Transverse colon (tissue), 4 donors: ENCODE results near the gene ZSCAN5B. TPM values are rescaled to one million over a fixed set of nuclear protein-coding genes. Genes with fewer than 3 reads are reported as not detected.

Experiments used
- DNase-seq: peaks from one replicate; pipeline ENCODE4 v3.0.0-alpha.2; 2019
- H3K27ac ChIP-seq, 4 donors: fragments of 200-600 bp; sonication (generic); 2 replicates each; pipeline ENCODE4 v1.5.1; 2016 to 2018; ENCODE audit warnings: inconsistent platforms in 4 of 4
- H3K27me3 ChIP-seq: fragments of 200-600 bp; sonication (generic); 2 replicates; pipeline ENCODE4 v1.5.1; 2017; ENCODE audit warnings: inconsistent platforms
- H3K36me3 ChIP-seq, 4 donors: fragments of 200-600 bp; sonication (generic); 2 replicates each; pipeline ENCODE4 v1.5.1; 2017 to 2019; ENCODE audit warnings: inconsistent platforms in 4 of 4
- H3K4me1 ChIP-seq, 4 donors: fragments of 200-600 bp; sonication (generic); 2 replicates each; pipeline ENCODE4 v1.5.1; 2017 to 2020; ENCODE audit warnings: inconsistent platforms in 4 of 4
- H3K4me3 ChIP-seq, 4 donors: fragments of 200-600 bp; sonication (generic); 1 replicate in 1 of 4; 2 replicates in 3 of 4; pipeline versions ENCODE4 v1.5.1 to v1.6.1; 2017 to 2019; ENCODE audit warnings: inconsistent platforms in 4 of 4
- H3K9me3 ChIP-seq, 2 donors: fragments of 200-600 bp; sonication (generic); 2 replicates each; pipeline ENCODE4 v1.5.1; 2017 to 2019; ENCODE audit warnings: inconsistent platforms in 2 of 2
- CTCF ChIP-seq, 5 experiments: fragments of 200-600 bp in 3 of 5; fragments of 450-650 bp in 2 of 5; sonication (generic) in 3 of 5; IDR thresholded peaks; 1 replicate in 2 of 5; 2 replicates in 3 of 5; pipeline ENCODE4 v1.5.1; 2016 to 2017; ENCODE audit warnings: antibody characterized with exemption in 5 of 5, inconsistent platforms in 3 of 5, mild to moderate bottlenecking in 2 of 5, moderate library complexity in 1 of 5
- EP300 ChIP-seq: sonication (generic); formaldehyde crosslinking; IDR thresholded peaks from one replicate; pipeline ENCODE4 v1.6.1; 2017; ENCODE audit warnings: antibody characterized with exemption, low read depth
- POLR2A ChIP-seq: fragments of 450-650 bp; IDR thresholded peaks from one replicate; pipeline ENCODE4 v1.6.1; 2016; ENCODE audit warnings: antibody characterized with exemption, mild to moderate bottlenecking, moderate library complexity
- POLR2AphosphoS5 ChIP-seq, 3 donors: sonication (generic); formaldehyde crosslinking; IDR thresholded peaks; one replicate each; pipeline ENCODE4 v1.6.1; 2016; ENCODE audit warnings: antibody characterized with exemption in 3 of 3
- WGBS, 2 donors: methylation state at CpG; one replicate each; pipeline ENCODE4 v1.1.5; 2018; ENCODE audit warnings: low coverage in 1 of 2; 5-methylcytosine and 5-hydroxymethylcytosine counted together
- in situ Hi-C, 4 donors: fragments of 200-750 bp; cut with MboI; loops; one replicate each; pipeline versions ENCODE4 v1.15.0 to v1.15.1; 2017; ENCODE audit warnings: low sequenced_read_pairs in 3 of 4, low pct_ligation_motif_present in 1 of 4, low pct_unique_long_range_greater_than_20kb in 1 of 4
- intact Hi-C: fragments of 100-400 bp; cut with DNase I; formaldehyde crosslinking; loops from one replicate; pipeline ENCODE4 v1.15.1; 2023; ENCODE audit warnings: low total_unique reads
- total RNA-seq, 4 donors: library from RNA; depleted of rRNA; stranded (reverse); fragments of >200 nt; gene quantifications; one replicate each; pipeline ENCODE4 v1.1.0, GENCODE V29; 2016

ZSCAN5B gene
- total RNA-seq, 4 donors from 2014 or later: not detected

- 97% methylated on average over 15 of the region's 15 CpGs; no CpG with 5 or more reads in 1 of the 2 donors for WGBS, 2 donors
- in situ Hi-C loops: no loop called here
- H3K9me3 ChIP-seq: no peaks in the 10 kb centered on the region
- H3K4me3 ChIP-seq: no peak overlapping the region
- no peak for DNase-seq
- H3K27me3 ChIP-seq: no peaks in the 10 kb centered on the region
- H3K27ac ChIP-seq: no peak overlapping the region
- peaks cover 0 to 7% (median 0%) of the 10 kb centered on the region in 4 donors for H3K36me3 ChIP-seq
- TF ChIP-seq POLR2A (no peak), CTCF (IDR thresholded peaks at IDR 0.05) (no peak), EP300 (no peak), POLR2AphosphoS5 (IDR thresholded peaks at IDR 0.05) (no peak)
- H3K4me1 ChIP-seq: peaks cover 0 to 9% (median 4%) of the 10 kb centered on the region in 4 donors
- intact Hi-C loops: no loop called here
These were observed 49.5 kb downstream of the ZSCAN5B start for GRCh38 chr19:56148096-56148495.

DNA sequence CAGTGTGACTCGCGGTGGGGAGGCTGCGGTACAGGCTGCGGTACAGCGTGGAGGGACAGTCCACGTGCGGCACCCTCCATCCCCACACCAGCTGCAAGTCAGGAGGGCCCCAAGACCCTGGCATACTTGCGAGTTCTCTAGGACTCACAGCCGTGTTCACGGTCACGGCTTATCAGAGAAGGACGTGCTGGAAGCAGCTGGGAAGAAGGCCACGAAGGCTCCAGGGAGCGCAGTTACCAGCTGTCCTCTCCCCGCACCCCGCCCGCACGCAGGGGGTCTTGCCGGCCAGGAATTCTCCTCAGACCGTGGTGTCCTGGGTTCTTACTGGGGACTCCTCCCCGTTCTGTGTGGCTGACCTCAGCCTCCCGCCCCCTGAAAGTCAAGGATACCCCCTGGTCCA, 50.3 kb downstream of the ZSCAN5B start:
- no peak overlapping the region for H3K4me3 ChIP-seq
- WGBS, 2 donors: 96% methylated on average over 21 of the region's 22 CpGs; no CpG with 5 or more reads in 1 of the 2 donors
- in situ Hi-C loops: no loop called here
- H3K36me3 ChIP-seq: peaks cover 0 to 7% (median 0%) of the 10 kb centered on the region in 4 donors
- peaks cover 0 to 12% (median 12%) of the 10 kb centered on the region in 4 donors for H3K4me1 ChIP-seq
- H3K9me3 ChIP-seq: no peaks in the 10 kb centered on the region
- TF ChIP-seq CTCF (IDR thresholded peaks at IDR 0.05): no peak
- no peak for TF ChIP-seq POLR2AphosphoS5 (IDR thresholded peaks at IDR 0.05)
- no peak for TF ChIP-seq EP300
- no peak for TF ChIP-seq POLR2A
- intact Hi-C loops: no loop called here
- H3K27me3 ChIP-seq: no peaks in the 10 kb centered on the region
- DNase-seq: no peak
- H3K27ac ChIP-seq: no peak overlapping the region

DNA sequence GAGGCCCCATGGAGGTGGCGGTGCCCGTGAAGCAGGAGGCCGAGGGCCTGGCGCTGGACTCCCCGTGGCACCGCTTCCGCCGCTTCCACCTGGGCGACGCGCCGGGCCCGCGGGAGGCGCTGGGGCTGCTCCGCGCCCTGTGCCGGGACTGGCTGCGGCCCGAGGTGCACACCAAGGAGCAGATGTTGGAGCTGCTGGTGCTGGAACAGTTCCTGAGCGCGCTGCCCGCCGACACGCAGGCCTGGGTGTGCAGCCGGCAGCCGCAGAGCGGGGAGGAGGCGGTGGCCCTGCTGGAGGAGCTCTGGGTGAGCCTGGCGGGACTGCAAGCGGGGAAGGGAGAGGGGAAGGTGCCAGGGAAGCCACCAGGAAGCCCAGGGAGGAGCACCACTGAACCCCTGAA, 50.7 kb downstream of the ZSCAN5B start:
- H3K27me3 ChIP-seq: no peaks in the 10 kb centered on the region
- intact Hi-C loops (no loop called here), in situ Hi-C loops (no loop called here)
- peaks cover 0 to 16% (median 16%) of the 10 kb centered on the region in 4 donors for H3K4me1 ChIP-seq
- H3K36me3 ChIP-seq: peaks cover 0 to 7% (median 0%) of the 10 kb centered on the region in 4 donors
- no peaks in the 10 kb centered on the region for H3K9me3 ChIP-seq
- DNase-seq: no peak
- WGBS, 2 donors: 96% methylated on average over 19 of the region's 31 CpGs; no CpG with 5 or more reads in 1 of the 2 donors
- TF ChIP-seq POLR2A (no peak), CTCF (IDR thresholded peaks at IDR 0.05) (no peak), EP300 (no peak), POLR2AphosphoS5 (IDR thresholded peaks at IDR 0.05) (no peak)
- no peak overlapping the region for H3K27ac ChIP-seq
- H3K4me3 ChIP-seq: no peak overlapping the region

DNA sequence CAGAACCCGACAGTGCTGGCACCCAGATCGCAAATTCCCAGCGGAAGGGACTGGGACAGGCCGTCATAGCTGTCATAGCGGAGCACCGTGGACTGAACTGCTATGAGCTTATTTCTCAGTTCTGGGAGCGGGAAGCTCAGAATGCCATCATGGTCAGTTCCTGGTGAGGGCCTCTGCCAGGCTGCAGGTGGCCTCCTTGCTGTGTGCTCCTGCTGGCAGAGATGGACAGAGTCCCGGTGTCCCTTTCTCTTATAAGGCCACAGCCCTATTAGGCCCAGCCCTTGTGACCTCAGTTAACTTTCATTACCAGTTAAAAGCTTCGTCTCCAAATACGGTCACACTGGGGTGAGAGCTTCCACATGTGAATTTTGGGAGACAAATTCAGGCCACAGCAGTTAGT, 51.9 kb downstream of the ZSCAN5B start:
- intact Hi-C loops (no loop called here), in situ Hi-C loops (no loop called here)
- 92 to 100% methylated on average over 1 to 10 of the region's 10 CpGs for WGBS, 2 donors
- Histone ChIP-seq H3K9me3 (no peaks in the 10 kb centered on the region), H3K4me1 (peaks cover 0 to 20% (median 19%) of the 10 kb centered on the region in 4 donors), H3K27me3 (no peaks in the 10 kb centered on the region), H3K4me3 (no peak overlapping the region), H3K27ac (no peak overlapping the region), H3K36me3 (peaks cover 0 to 7% (median 0%) of the 10 kb centered on the region in 4 donors)
- TF ChIP-seq CTCF (IDR thresholded peaks at IDR 0.05) (no peak), POLR2AphosphoS5 (IDR thresholded peaks at IDR 0.05) (no peak), EP300 (no peak), POLR2A (no peak)
- no peak for DNase-seq
